KOPT-K1 (cell line): Measurements from ENCODE around the gene AOC1.

Source experiments
- H3K27ac ChIP-seq: fragments of 200-600 bp; sonication (generic); 2 replicates; pipeline ENCODE4 v1.5.1; 2016; ENCODE audit warnings: antibody characterized with exemption, mild to moderate bottlenecking, low read depth, low read length; ENCODE audit not compliant: poor library complexity, severe bottlenecking
- H3K36me3 ChIP-seq: fragments of 200-600 bp; sonication (generic); 2 replicates; pipeline ENCODE4 v1.5.1; 2017; ENCODE audit warnings: antibody characterized with exemption, mild to moderate bottlenecking, low read length, moderate library complexity; ENCODE audit not compliant: insufficient read depth
- H3K9me3 ChIP-seq: fragments of 200-600 bp; sonication (generic); 2 replicates; pipeline ENCODE4 v1.5.1; 2017; ENCODE audit warnings: antibody characterized with exemption, low read length, mild to moderate bottlenecking; ENCODE audit not compliant: insufficient read depth, poor library complexity, severe bottlenecking

The AOC1 gene

DNA sequence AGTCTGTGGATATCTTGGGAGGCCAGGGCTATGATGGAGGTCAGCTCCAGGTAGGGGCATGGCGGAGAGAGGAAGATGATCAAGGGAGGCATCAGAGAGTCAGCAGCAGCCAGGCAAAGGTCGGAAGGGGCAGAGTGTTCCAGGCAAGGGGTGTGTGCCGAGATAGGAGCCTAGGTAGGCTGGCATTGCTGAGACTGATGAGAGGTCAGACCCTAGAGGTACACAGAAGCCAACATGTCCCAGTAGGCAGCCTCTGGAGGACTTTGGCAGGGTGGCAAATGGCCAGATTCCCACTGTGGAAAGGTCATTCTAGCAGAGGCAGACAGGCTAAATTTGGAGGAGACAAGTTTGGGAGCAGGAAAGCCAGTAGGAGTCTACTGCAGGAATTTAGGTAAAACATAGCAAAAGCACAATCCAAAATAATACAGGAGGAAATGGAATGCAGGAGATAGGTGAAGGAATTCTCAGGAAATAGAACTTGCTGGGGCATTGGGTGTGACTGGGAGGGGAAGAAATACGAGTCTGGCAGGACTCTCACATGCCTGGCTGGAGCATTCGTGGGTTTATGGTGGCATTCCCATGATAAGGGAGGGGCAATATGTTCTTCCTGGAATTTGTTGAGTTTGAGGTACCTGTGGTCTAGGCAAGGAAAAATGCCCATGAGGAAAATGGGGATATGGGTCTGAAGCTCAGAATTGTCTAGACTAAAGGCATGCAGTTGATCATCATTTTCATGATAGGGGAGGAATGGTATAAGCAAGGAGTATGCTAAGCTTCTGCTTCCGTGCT is 26.1 kb upstream of the AOC1 start:
- no peaks in the 10 kb centered on the region for H3K36me3 ChIP-seq
- no peak overlapping the region for H3K27ac ChIP-seq
- peaks cover 15% of the 10 kb centered on the region for H3K9me3 ChIP-seq

DNA sequence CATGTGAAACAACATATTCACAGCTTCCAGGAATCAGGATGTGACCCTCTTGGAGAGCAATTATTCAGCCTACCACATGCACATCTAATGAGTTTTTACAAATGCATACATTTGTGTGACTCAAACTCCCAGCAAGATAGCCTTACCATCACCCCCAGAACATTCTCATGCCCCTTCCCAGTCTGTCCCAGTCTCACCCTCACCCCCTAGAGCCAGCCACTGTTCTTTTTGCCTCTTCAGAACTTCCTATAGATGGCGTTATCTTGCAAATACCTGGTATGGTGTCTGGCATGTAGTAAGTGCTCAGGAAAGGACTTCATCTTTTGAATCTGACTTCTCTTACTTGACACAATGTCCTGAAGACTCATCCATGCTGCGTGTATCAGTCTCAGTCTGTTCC is 23.9 kb upstream of the AOC1 start:
- peaks cover 12% of the 10 kb centered on the region for H3K9me3 ChIP-seq
- no peaks in the 10 kb centered on the region for H3K36me3 ChIP-seq

GRCh38 chr7:150829426-150829825 is 22.9 kb upstream of the AOC1 start:
- Histone ChIP-seq H3K27ac (no peak overlapping the region), H3K9me3 (peaks cover 12% of the 10 kb centered on the region)

More for the DNA sequence above, 23.9 kb upstream of the AOC1 start:
- no peak overlapping the region for H3K27ac ChIP-seq

GRCh38 chr7:150830937-150831336 is 21.4 kb upstream of the AOC1 start:
- Histone ChIP-seq H3K9me3 (peaks cover 13% of the 10 kb centered on the region), H3K27ac (no peak overlapping the region), H3K36me3 (no peaks in the 10 kb centered on the region)

More at GRCh38 chr7:150829426-150829825, 22.9 kb upstream of the AOC1 start:
- no peaks in the 10 kb centered on the region for H3K36me3 ChIP-seq

- no peak overlapping the region for H3K27ac ChIP-seq
- no peaks in the 10 kb centered on the region for H3K36me3 ChIP-seq
- H3K9me3 ChIP-seq, result peaks cover 13% of the 10 kb centered on the region
Measured at GRCh38 chr7:150831851-150832250, 20.5 kb upstream of the AOC1 start.

GRCh38 chr7:150835019-150835418 is 17.3 kb upstream of the AOC1 start:
- Histone ChIP-seq H3K9me3 (peaks cover 13% of the 10 kb centered on the region), H3K27ac (no peak overlapping the region), H3K36me3 (no peaks in the 10 kb centered on the region)

- Histone ChIP-seq H3K36me3 (no peaks in the 10 kb centered on the region), H3K27ac (no peak overlapping the region), H3K9me3 (peaks cover 13% of the 10 kb centered on the region)
Measured at GRCh38 chr7:150835702-150836280, 16.5 kb upstream of the AOC1 start.

- H3K9me3 ChIP-seq, result peaks cover 3% of the 10 kb centered on the region
- H3K36me3 ChIP-seq, result no peaks in the 10 kb centered on the region
- no peak overlapping the region for H3K27ac ChIP-seq
Measured at GRCh38 chr7:150838965-150839650, 13.2 kb upstream of the AOC1 start.

- H3K36me3 ChIP-seq, result no peaks in the 10 kb centered on the region
- no peak overlapping the region for H3K27ac ChIP-seq
- H3K9me3 ChIP-seq, result no peaks in the 10 kb centered on the region
Measured at GRCh38 chr7:150842018-150842417, 10.3 kb upstream of the AOC1 start.

GRCh38 chr7:150842716-150843115 is 9.6 kb upstream of the AOC1 start:
- Histone ChIP-seq H3K9me3 (no peaks in the 10 kb centered on the region), H3K36me3 (no peaks in the 10 kb centered on the region)

DNA sequence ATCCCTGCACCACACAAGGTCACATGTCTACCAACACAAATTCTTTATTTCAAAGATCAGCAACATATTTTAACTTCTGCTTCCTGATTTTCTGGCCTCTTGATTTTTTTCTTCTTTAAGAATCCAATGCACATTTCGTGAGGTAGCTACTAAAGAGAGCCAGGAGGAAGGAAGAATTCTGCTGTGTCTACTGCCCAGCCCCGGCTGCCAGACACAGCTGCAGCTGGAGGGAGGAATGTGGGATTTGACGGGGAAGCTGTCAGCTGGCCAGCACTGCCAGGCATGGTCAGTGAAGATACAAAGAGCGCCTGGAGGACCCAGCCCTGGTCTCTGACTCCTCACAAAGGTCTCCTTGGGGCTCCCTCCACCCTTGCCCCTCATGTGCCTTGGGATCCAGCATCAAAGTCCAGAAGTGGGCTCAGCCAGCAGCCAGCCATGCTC is 6.9 kb upstream of the AOC1 start:
- no peak overlapping the region for H3K27ac ChIP-seq
- no peaks in the 10 kb centered on the region for H3K9me3 ChIP-seq
- no peaks in the 10 kb centered on the region for H3K36me3 ChIP-seq

More at GRCh38 chr7:150842716-150843115, 9.6 kb upstream of the AOC1 start:
- H3K27ac ChIP-seq, result no peak overlapping the region

GRCh38 chr7:150846291-150847115 is 5.8 kb upstream of the AOC1 start:
- no peaks in the 10 kb centered on the region for H3K9me3 ChIP-seq
- H3K36me3 ChIP-seq, result no peaks in the 10 kb centered on the region
- no peak overlapping the region for H3K27ac ChIP-seq

DNA sequence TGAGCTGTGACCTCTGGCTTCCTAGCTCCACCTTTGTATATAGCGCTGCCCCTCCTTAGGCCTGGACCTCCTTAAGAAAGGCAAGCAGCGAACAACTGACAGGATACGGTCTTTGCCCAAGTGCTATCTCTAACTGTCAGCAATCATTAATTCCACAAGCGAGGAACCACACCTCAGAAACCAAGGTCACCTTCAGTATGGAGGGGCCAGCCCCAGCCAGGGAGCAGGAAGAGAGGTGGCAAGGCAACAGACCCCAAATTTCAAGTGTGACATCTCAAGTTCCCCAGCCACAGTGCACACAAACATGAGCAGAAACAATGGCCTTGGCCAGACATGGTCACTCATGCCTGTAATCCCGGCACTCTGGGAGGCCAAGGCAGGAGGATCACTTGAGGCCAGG is 4.8 kb upstream of the AOC1 start:
- Histone ChIP-seq H3K27ac (no peak overlapping the region), H3K9me3 (no peaks in the 10 kb centered on the region), H3K36me3 (no peaks in the 10 kb centered on the region)

DNA sequence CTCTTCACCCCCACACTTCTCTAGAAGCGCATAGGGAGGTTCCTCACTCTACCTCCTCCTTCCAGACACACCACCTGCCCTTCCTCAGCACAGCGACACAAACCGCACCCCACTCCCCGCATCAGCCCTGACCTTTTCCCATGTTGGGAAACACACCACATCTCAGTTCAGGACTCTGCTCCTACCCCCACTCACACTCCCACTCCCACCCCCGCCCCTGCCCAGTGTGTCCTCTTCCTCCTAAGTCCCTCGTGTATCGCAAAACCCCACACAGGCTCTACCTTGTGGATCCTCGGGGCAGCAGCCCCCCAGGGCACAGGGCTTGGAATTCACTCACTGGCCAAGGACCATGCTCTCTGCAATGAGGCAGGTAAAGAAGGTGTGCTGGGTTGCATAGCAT is 4.2 kb upstream of the AOC1 start:
- Histone ChIP-seq H3K36me3 (no peaks in the 10 kb centered on the region), H3K27ac (no peak overlapping the region), H3K9me3 (no peaks in the 10 kb centered on the region)
